ENCODE results near the gene PALM3. TPM values are rescaled to one million over a fixed set of nuclear protein-coding genes. Genes with fewer than 3 reads are reported as not detected.
"Not testable (repeated sequence)": the region's sequence is repeated elsewhere in the genome, so short reads cannot be mapped to it uniquely, and the experiment has no call there.

Gene PALM3
- total RNA-seq, 3 donors from 2014 or later: 0.82 to 1.2 (median 1.0) TPM

DNA sequence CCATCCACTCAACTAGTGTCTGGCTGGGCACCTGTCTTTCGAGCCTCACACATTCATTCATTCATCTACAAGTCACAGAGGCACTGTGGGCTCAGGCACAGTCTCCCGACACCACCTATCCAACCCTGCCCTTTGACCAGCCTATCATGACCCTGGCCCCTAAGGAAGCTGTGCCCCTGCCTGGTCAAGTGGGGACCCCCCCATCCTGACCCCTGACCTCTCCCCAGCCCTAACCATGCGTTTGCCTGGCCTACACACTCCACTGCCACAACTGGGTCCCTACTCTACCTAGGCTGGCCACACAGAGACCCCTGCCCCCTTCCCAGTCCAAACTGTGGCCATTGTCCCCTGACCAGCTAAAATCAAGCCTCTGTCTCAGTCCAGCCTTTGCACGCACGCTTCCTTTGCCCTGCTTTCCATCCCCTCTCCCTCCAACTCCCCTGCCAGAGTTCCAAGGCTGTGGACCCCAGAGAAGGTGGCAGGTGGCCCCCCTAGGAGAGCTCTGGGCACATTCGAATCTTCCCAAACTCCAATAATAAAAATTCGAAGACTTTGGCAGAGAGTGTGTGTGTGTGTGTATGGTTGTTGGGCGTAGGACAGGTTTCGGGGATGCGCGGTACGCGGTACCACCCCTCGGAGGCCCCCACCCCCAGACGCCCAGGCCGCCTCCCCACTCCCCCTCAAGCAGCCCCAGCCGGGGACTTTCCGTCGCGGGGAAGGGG, 30.7 kb downstream of the PALM3 start:
- H3K4me3 ChIP-seq: peak overlapping the region; percentile 26
- intact Hi-C loops (cut with DNase I, micrococcal nuclease): no loop called here
- TF ChIP-seq, protein P1, sequence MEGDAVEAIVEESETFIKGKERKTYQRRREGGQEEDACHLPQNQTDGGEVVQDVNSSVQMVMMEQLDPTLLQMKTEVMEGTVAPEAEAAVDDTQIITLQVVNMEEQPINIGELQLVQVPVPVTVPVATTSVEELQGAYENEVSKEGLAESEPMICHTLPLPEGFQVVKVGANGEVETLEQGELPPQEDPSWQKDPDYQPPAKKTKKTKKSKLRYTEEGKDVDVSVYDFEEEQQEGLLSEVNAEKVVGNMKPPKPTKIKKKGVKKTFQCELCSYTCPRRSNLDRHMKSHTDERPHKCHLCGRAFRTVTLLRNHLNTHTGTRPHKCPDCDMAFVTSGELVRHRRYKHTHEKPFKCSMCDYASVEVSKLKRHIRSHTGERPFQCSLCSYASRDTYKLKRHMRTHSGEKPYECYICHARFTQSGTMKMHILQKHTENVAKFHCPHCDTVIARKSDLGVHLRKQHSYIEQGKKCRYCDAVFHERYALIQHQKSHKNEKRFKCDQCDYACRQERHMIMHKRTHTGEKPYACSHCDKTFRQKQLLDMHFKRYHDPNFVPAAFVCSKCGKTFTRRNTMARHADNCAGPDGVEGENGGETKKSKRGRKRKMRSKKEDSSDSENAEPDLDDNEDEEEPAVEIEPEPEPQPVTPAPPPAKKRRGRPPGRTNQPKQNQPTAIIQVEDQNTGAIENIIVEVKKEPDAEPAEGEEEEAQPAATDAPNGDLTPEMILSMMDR (IDR thresholded peaks at IDR 0.05): no peak
- H3K4me1 ChIP-seq (ENCODE audit: low read depth): peaks cover 8% of the 10 kb centered on the region
- H3K9me3 ChIP-seq: no peaks in the 10 kb centered on the region
- DNase-seq: no peak
- ATAC-seq: no peak
- H3K36me3 ChIP-seq (ENCODE audit: low read depth): no peaks in the 10 kb centered on the region

DNA sequence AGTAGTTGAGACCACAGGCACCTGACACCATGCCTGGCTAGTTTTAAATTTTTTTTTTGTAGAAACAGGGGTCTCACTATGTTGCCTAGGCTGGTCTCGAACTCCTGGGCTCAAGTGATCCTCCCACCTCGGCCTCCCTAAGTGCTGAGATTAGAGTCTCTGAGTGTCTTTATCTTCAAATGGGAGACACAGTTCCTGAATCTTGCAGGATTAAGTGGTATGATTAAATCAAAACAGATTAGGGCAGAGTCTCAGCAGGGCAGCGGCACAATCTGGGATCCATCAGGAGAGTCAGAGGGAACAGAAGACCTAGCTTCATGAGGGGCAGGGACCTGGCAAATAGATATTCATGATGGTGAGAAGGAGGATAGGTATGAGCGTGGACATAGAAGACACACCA, 33.0 kb downstream of the PALM3 start:
- H3K4me3 ChIP-seq: no peak overlapping the region
- ATAC-seq: no peak
- peaks cover 8% of the 10 kb centered on the region for H3K4me1 ChIP-seq (ENCODE audit: low read depth)
- intact Hi-C loops (cut with DNase I, micrococcal nuclease): no loop called here
- no peaks in the 10 kb centered on the region for H3K9me3 ChIP-seq
- no peaks in the 10 kb centered on the region for H3K36me3 ChIP-seq (ENCODE audit: low read depth)
- DNase-seq: no peak
- TF ChIP-seq, protein P1 (IDR thresholded peaks at IDR 0.05): no peak

DNA sequence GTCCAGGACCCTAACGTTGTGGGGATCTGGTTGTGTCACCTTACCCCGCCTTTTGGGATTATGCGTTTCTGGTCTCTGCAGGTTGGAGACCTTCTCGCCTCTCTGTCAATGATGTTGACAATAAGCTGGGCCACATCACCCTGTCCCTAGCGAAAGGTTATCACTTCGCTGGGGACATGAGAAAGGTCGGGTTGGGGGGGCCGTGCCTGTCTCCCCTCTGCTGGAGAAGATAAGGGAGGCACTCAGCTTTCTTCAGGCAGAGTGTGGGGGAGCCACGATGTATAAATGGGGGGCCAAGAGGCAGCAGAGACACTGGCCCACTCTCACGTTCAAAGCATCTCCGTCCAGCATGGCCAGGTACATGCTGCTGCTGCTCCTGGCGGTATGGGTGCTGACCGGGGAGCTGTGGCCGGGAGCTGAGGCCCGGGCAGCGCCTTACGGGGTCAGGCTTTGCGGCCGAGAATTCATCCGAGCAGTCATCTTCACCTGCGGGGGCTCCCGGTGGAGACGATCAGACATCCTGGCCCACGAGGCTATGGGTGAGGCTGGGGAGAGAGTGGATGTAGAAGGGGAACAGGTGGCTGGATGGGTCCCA, 33.9 kb downstream of the PALM3 start, which contains the start of gene RLN3:
Gene RLN3, plus strand, starts transcription at position 293 of the 595 bp plus-strand sequence. Its CDS starts 57 bp downstream, at position 350.
- no peak for ATAC-seq
- Histone ChIP-seq H3K9me3 (no peaks in the 10 kb centered on the region), H3K4me3 (no peak within 1 kb of the TSS), H3K36me3 (ENCODE audit: low read depth) (no peaks in the 10 kb centered on the region), H3K4me1 (ENCODE audit: low read depth) (peaks cover 8% of the 10 kb centered on the region)
- intact Hi-C loops (cut with DNase I, micrococcal nuclease): no loop called here
- TF ChIP-seq, protein P1 (IDR thresholded peaks at IDR 0.05): no peak
- DNase-seq: no peak

DNA sequence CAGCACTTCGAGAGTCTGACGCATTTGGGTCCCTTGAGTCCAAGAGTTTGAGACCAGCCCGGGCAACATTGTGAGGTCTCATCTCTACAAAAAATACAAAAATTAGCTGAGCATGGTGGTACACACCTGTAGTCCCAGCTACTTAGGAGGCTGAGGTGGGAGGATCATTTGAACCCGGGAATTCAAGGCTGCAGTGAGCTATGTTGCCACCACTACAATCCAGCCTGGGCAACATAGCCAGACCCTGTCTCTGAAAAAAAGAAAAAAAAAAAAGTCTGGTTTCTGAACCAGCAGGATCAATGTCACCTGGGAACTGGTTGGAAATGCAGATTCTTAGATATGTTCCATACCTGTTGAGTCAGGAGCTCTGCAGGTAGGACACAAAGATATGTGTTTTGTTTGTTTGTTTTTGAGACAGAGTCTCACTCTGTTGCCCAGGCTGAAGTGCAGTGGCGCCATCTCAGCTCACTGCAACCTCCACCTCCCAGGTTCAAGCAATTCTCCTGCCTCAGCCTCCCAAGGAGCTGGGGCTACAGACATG, 35.2 kb downstream of the PALM3 start:
- H3K9me3 ChIP-seq; ATAC-seq; intact Hi-C loops (cut with DNase I, micrococcal nuclease); H3K36me3 ChIP-seq (ENCODE audit: low read depth); H3K4me1 ChIP-seq (ENCODE audit: low read depth); H3K4me3 ChIP-seq; DNase-seq: not testable (repeated sequence)

DNA sequence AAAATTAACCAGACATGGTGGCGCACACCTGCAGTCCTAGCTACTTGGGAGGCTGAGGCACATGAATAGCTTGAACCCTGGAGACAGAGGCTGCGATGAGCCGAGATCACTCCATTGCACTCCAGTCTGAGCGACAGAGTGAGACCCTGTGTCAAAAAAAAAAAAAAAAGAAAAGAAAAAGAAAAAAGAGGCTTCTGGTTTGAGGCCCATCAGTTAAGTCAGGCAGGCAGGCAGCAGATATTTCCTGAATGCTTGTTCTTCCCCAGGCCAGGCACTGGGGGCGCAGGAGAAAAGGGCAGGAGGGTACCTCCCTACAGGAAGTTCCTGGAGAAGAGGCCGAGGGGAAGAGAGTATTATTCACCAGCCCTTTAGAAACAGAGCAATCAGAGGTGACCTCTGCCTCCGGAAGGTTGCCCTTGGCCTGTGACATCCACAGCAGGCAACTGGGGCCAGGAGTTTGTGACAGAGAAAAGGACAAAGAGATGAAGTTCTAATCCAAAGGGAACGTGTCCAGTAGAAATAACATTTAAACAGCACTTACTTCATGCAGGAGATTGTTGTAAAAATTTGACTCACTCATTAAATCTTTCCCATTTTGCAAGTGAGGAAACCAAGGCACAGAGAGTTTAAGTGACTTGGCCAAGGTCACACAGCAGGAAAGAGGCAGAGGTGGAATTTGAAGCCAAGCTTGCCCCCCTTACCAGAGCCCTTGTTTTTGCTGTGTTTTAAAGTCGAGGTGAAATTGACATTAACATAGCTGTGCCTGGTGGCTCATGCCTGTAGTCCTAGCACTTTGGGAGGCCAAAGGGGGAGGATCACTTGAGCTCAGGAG, 38.3 kb downstream of the PALM3 start:
- TF ChIP-seq, protein P1 (IDR thresholded peaks at IDR 0.05): no peak
- DNase-seq: peak in 2 of 3 donors; percentile 61 to 67
- Histone ChIP-seq H3K4me1 (ENCODE audit: low read depth) (no peaks in the 10 kb centered on the region), H3K36me3 (ENCODE audit: low read depth) (no peaks in the 10 kb centered on the region), H3K4me3 (no peak overlapping the region), H3K9me3 (no peaks in the 10 kb centered on the region)
- intact Hi-C loops (cut with DNase I, micrococcal nuclease): no loop called here
- peak; percentile 99 for ATAC-seq

Data from mucosa of descending colon (tissue), 3 donors.